ENCODE results near the gene EXPH5.
"Not testable (repeated sequence)": the region's sequence is repeated elsewhere in the genome, so short reads cannot be mapped to it uniquely, and the experiment has no call there.

The EXPH5 gene

DNA sequence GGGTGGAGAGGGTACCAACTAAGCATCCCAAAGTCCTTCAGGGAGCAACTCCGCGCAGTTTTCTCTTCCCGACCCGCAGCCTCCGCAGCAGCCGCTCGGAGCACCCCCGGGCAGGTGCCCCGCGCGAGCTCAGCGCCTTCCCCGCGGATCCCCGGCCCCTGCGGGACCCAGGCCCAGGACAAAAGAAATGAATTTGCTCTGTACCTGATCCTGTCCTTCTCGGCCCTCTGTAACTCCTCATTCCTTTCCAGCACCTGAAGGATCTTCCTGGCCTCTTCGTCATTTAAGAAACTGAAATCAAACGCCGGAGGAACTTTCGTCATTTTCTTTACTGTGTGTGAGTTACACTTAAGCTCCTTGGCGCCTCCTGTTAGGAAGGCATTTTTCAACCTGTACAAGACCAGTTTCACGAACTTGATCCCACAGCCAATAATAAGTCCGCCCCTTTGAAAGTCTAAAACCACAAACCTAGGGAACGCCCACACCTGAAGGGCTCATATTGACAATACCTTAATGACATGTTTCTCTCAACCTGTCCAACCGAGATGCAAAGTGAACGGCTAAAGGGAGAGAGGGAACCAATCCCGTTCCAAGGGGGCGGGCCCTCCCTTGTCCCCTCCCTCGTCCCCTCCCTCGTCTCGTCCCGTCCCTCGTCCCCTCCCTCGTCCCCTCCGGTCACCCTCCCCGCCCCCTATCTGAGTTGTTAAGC lies at the start of gene EXPH5:
EXPH5 (minus strand) TSS at position 555 of the 709 bp plus-strand sequence; CDS start at position 323, 232 bp downstream.
- peak; percentile 64 to 73 for DNase-seq (ENCODE audit: low read depth in 2 of 2)

DNA sequence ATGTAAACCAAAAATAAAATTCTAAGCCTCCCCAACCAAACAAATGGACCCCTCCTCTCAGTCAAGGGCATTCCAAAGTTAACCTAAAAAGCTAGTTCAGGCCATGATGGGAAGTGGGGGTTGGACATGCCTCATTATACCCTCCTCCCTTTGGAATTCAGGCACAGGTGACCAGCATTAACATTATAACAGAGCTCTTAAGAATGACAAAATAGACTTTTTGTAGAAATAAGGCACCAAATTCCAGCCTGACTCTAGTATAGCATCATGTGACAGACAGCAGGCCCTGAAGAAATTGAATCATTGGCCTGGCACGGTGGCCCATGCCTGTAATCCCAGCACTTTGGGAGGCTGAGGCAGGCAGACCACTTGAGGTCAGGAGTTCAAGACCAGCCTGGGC lies 48.2 kb upstream of the EXPH5 start:
- DNase-seq (ENCODE audit: low read depth in 2 of 2), result not testable (repeated sequence)

GRCh38 chr11:108639146-108639545 lies 45.6 kb upstream of the EXPH5 start:
- no peak for DNase-seq (ENCODE audit: low read depth in 2 of 2)

- no peak for DNase-seq (ENCODE audit: low read depth in 2 of 2)
Measured at GRCh38 chr11:108636222-108636621, 42.7 kb upstream of the EXPH5 start.

DNA sequence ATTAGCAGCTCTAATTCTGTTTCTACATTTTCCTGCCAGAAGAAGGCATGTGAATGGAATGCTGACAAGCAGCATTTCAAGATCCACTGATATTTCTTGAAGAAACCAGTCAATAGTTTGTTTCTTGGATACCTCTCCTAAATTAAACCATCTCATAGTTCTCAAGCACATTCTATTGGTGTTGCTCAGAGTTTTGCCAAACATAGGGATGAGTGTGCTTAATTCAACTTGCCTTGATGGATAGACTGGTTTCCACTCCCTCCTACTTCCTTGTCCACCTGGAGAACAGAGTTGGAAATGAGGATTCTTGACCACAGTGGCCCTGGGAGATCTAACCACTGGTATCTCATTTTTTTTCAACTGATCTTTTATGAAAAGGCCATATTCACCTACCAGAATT lies 41.5 kb upstream of the EXPH5 start:
- DNase-seq (ENCODE audit: low read depth in 2 of 2), result no peak

DNA sequence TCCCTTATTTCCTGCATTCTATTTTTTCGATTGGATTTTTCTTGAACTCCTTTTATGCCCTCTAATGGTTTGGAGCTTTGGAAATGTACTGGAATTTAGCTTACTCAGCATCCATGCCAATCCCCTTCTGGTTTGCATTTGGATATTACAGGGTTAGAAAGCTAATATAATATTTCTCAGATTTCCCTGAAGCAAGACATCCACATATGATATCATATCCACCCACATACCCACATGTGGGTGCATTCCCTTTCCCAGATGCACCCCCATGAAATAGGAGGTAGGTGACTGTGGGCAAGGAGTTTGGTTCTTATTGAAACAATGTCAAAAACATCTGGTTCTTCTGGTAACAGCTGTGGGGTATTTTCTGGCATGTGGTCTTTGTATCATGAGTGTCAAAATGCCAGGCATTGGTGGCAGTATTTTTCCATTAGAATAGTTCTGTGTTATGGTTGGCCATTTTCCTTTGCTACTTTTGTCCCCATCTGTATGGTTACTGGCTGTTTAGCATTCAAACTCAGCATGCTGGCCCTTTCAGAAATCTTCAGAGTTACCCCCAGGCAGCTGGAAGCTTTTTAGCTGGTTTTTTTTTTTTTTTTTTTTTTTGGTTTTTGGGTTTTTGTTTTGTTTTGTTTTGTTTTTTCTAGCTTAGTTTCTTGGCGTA lies 38.6 kb upstream of the EXPH5 start:
- DNase-seq (ENCODE audit: low read depth in 2 of 2), result no peak

- DNase-seq (ENCODE audit: low read depth in 2 of 2), result no peak
Measured at GRCh38 chr11:108629274-108629673, 35.7 kb upstream of the EXPH5 start.

DNA sequence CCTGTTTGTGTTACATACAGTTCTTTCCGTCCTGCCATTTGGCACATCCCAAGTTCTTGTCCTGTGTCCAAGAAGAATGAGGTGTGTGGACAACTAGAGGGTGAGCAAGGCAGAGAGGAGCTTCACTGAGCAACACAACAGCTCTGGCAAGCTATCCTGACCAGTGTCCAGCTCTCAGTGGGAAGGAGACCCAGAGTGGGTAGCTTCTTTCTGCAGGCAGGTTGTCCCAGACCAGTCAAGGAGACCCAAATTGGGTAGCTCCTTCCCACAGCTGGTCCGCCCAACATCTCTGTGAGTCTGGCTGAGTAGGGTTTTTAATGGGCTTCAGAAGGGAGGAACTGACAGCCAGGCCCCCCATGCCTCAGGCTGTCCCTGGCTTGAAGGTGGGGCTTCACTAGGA lies 35.2 kb upstream of the EXPH5 start:
- DNase-seq (ENCODE audit: low read depth in 2 of 2), result no peak

GRCh38 chr11:108628326-108628725 lies 34.8 kb upstream of the EXPH5 start:
- DNase-seq (ENCODE audit: low read depth in 2 of 2), result no peak

DNA sequence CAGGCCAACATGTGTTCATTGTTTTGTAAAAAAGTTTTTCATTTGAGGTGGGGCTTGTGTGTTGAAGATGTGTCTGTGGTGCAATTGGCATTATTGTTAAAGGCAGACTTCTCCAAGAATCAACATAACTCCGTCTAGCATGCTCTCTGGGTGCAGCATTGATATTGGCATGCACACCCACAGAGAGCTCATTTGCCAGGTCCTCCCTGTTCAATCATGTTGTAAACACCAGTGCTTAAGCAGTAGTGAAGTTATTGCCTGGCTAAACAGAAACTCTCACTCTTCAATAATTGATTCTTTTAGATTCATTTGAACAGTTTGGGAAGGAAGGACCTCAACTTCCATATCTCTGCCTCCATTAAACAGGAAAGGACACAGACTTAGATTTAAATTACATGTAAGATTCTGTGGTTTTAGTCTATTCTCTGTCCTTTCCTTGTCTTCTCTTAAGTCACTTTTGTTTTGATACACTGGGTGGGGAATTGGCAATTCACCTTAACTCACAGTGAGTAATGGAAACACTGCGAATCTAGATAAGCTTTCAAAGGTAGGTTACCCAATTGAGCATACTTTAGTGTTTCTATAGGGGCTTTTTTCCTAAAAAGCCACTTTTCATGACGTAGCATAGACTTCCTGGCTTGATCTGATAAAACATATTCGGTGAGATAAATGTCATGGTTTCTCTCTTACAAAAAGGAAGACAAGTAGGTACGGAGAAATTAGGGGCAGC lies 30.8 kb upstream of the EXPH5 start:
- DNase-seq (ENCODE audit: low read depth in 2 of 2), result no peak

- no peak for DNase-seq (ENCODE audit: low read depth in 2 of 2)
Measured at GRCh38 chr11:108622341-108622740, 28.8 kb upstream of the EXPH5 start.

GRCh38 chr11:108620958-108621772 lies 27.6 kb upstream of the EXPH5 start:
- DNase-seq (ENCODE audit: low read depth in 2 of 2), result no peak

DNA sequence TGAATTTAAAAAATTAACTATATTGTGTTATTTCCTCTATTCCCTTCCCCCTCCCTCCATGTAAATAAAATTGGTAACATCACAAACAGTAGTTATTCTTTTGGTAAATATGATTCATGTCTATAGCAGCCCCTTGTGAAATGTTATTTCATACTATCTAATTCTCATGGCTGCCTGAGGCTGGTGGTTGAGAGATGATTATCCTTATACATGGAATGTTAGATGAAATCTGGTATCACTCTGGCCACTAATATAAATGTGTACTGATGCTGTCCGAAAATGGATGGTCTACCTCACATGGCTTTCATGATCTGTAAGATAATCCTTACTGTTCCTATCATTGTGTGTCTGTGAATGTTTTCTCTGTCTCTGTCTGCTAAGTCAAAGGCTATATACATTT lies 25.0 kb upstream of the EXPH5 start:
- DNase-seq (ENCODE audit: low read depth in 2 of 2), result no peak

DNA sequence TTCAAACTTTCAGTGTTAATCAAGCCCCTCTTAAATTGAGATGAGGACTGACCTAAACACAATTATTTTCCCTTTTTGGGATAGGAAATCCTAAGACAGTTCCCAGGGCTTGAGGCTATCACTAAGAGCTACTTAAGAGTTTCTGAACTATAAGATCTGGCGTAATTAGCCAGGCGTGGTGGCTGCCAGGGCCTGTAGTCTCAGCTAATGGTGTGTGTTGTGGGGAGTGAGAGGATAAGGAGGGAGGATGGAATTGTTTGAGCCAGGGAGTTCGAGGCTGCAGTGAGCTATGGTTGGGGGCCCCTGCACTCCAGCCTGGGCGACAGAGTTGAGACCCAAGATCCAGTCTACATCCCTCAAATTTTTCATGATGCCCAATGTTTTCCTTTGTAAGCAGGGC lies 23.5 kb upstream of the EXPH5 start:
- DNase-seq (ENCODE audit: low read depth in 2 of 2), result no peak

- no peak for DNase-seq (ENCODE audit: low read depth in 2 of 2)
Measured at GRCh38 chr11:108616549-108616948, 23.0 kb upstream of the EXPH5 start.

GRCh38 chr11:108614086-108614485 lies 20.5 kb upstream of the EXPH5 start:
- no peak for DNase-seq (ENCODE audit: low read depth in 2 of 2)

- DNase-seq (ENCODE audit: low read depth in 2 of 2), result no peak
Measured at GRCh38 chr11:108609682-108610081, 16.1 kb upstream of the EXPH5 start.

GRCh38 chr11:108608548-108608947 lies 15.0 kb upstream of the EXPH5 start:
- no peak for DNase-seq (ENCODE audit: low read depth in 2 of 2)

- no peak for DNase-seq (ENCODE audit: low read depth in 2 of 2)
Measured at GRCh38 chr11:108606495-108607160, 13.1 kb upstream of the EXPH5 start.

- DNase-seq (ENCODE audit: low read depth in 2 of 2), result no peak
Measured at GRCh38 chr11:108606070-108606469, 12.5 kb upstream of the EXPH5 start.

DNA sequence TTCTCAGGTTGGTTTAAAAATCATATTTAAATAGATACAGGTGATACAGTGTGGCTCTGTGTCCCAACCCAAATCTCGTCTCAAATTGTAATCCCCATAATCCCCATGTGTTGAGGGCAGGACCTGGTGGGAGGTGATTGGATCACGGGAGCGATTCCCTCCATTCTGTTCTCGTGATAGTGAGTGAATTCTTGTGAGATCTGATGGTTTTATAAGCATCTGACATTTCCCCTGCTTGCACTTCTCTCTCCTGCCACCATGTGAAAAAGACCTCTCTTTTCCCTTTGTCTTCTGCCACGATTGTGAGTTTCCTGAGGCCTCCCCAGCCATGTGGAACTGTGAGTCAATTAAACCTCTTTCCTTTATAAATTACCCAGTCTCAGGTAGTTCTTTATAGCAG lies 9.2 kb upstream of the EXPH5 start:
- not testable (repeated sequence) for DNase-seq (ENCODE audit: low read depth in 2 of 2)
